ENCODE measurements around the gene RHOF. TPM values are rescaled to one million over a fixed set of nuclear protein-coding genes. Genes with fewer than 3 reads are reported as not detected.
"Not testable (repeated sequence)": the region's sequence is repeated elsewhere in the genome, so short reads cannot be mapped to it uniquely, and the experiment has no call there.

RHOF gene
- total and polyA plus RNA-seq, 7 donors, result 1.4 to 4.8 (median 3.9) TPM

GRCh38 chr12:121750507-121750955, 43.0 kb downstream of the RHOF start:
- Histone ChIP-seq H3K27ac (no peak overlapping the region), H3K27me3 (ENCODE audit: insufficient read depth in 3 of 3, low read length in 2 of 3) (no peaks in the 10 kb centered on the region), H3K9me3 (no peaks in the 10 kb centered on the region), H3K4me1 (peaks cover 13% of the 10 kb centered on the region), H3K4me3 (no peak overlapping the region), H3K36me3 (ENCODE audit: insufficient read depth in 1 of 2, low read depth in 1 of 2) (peaks cover 0 to 25% of the 10 kb centered on the region in 2 donors)
- ATAC-seq, result no peak
- no peak for DNase-seq
- WGBS, 3 donors, result 0 to 100% (median 0%) methylated on average over 1 of the region's 1 CpG
- TF ChIP-seq, protein P1, sequence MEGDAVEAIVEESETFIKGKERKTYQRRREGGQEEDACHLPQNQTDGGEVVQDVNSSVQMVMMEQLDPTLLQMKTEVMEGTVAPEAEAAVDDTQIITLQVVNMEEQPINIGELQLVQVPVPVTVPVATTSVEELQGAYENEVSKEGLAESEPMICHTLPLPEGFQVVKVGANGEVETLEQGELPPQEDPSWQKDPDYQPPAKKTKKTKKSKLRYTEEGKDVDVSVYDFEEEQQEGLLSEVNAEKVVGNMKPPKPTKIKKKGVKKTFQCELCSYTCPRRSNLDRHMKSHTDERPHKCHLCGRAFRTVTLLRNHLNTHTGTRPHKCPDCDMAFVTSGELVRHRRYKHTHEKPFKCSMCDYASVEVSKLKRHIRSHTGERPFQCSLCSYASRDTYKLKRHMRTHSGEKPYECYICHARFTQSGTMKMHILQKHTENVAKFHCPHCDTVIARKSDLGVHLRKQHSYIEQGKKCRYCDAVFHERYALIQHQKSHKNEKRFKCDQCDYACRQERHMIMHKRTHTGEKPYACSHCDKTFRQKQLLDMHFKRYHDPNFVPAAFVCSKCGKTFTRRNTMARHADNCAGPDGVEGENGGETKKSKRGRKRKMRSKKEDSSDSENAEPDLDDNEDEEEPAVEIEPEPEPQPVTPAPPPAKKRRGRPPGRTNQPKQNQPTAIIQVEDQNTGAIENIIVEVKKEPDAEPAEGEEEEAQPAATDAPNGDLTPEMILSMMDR (IDR thresholded peaks at IDR 0.05), result no peak
- intact Hi-C loops (cut with DNase I), result loop anchor here in 1 of 2 donors (5.0 kb wide), 1 partner anchor 33 kb away; no protein-coding TSS in a partner anchor

GRCh38 chr12:121749267-121749666, 44.2 kb downstream of the RHOF start:
- no peaks in the 10 kb centered on the region for H3K9me3 ChIP-seq
- no peaks in the 10 kb centered on the region for H3K27me3 ChIP-seq (ENCODE audit: insufficient read depth in 3 of 3, low read length in 2 of 3)
- 88 to 93% (median 89%) methylated on average over 10 of the region's 10 CpGs for WGBS, 3 donors
- TF ChIP-seq, protein P1 (IDR thresholded peaks at IDR 0.05), result no peak
- H3K36me3 ChIP-seq (ENCODE audit: insufficient read depth in 1 of 2, low read depth in 1 of 2), result peaks cover 0 to 30% of the 10 kb centered on the region in 2 donors
- intact Hi-C loops (cut with DNase I), result no loop called here
- no peak for ATAC-seq
- H3K27ac ChIP-seq, result peak overlapping the region; percentile 38
- peaks cover 8% of the 10 kb centered on the region for H3K4me1 ChIP-seq
- no peak for DNase-seq
- H3K4me3 ChIP-seq, result no peak overlapping the region

DNA sequence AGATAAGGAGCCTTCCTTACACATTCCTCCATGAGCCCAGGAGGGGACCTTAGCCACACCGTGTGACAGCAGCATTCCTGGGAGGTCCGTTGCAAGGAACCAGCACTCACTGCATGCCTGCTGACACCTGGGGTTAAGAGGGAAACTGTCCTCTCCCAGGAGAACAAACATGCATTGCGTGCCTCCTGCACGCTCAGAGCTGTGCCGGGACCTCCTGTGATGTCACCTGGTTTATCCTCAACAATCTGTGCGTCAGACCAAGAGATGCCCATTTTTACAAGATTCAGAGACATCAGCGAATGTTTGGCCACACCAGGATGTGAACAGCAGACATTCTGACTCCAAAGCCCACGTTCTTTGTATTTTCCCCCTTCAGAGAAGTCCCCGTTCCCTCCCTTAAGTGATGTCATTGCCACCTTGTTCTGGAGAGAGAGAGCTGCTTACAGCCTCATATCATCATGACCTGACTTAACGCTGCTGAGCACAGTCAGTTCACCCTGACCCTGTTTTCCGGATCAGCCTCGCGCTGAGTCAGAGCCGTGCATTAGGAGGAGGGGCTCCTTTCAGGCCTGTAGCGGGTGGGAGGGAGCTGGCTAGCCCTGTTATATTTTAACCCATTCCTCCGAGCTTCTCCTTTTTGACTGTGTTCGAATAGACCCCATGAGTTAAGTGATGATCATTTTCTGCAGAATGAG, 44.8 kb downstream of the RHOF start:
- TF ChIP-seq, protein P1 (IDR thresholded peaks at IDR 0.05), result no peak
- ATAC-seq (peak; percentile 70 to 85 (median 80)), DNase-seq (peak in 1 of 2 donors; percentile 31)
- intact Hi-C loops (cut with DNase I), result no loop called here
- H3K36me3 ChIP-seq (ENCODE audit: insufficient read depth in 1 of 2, low read depth in 1 of 2), result peaks cover 0 to 32% of the 10 kb centered on the region in 2 donors
- peak overlapping the region; percentile 38 for H3K27ac ChIP-seq
- H3K27me3 ChIP-seq (ENCODE audit: insufficient read depth in 3 of 3, low read length in 2 of 3), result no peaks in the 10 kb centered on the region
- WGBS, 3 donors, result 48 to 56% (median 52%) methylated on average over 17 of the region's 17 CpGs
- H3K9me3 ChIP-seq, result no peaks in the 10 kb centered on the region
- peaks cover 3% of the 10 kb centered on the region for H3K4me1 ChIP-seq
- no peak overlapping the region for H3K4me3 ChIP-seq

GRCh38 chr12:121748218-121748570, 45.3 kb downstream of the RHOF start:
- no peaks in the 10 kb centered on the region for H3K9me3 ChIP-seq
- TF ChIP-seq, protein P1 (IDR thresholded peaks at IDR 0.05), result no peak
- peak; percentile 2 to 14 (median 12) for ATAC-seq
- no peak for DNase-seq
- H3K4me3 ChIP-seq, result no peak overlapping the region
- peak overlapping the region; percentile 38 for H3K27ac ChIP-seq
- 60 to 86% (median 63%) methylated on average over 11 to 13 of the region's 13 CpGs for WGBS, 3 donors
- H3K27me3 ChIP-seq (ENCODE audit: insufficient read depth in 3 of 3, low read length in 2 of 3), result no peaks in the 10 kb centered on the region
- peaks cover 0 to 32% of the 10 kb centered on the region in 2 donors for H3K36me3 ChIP-seq (ENCODE audit: insufficient read depth in 1 of 2, low read depth in 1 of 2)
- H3K4me1 ChIP-seq, result peaks cover under 1% of the 10 kb centered on the region
- intact Hi-C loops (cut with DNase I), result no loop called here

GRCh38 chr12:121745545-121745944, 47.9 kb downstream of the RHOF start:
- H3K27ac ChIP-seq; H3K27me3 ChIP-seq (ENCODE audit: insufficient read depth in 3 of 3, low read length in 2 of 3); H3K4me3 ChIP-seq; DNase-seq; intact Hi-C loops (cut with DNase I); ATAC-seq; H3K9me3 ChIP-seq: not testable (repeated sequence)
- Histone ChIP-seq H3K36me3 (ENCODE audit: insufficient read depth in 1 of 2, low read depth in 1 of 2) (peaks cover 0 to 31% of the 10 kb centered on the region in 2 donors), H3K4me1 (peaks cover 12% of the 10 kb centered on the region)
- 97 to 98% (median 97%) methylated on average over 5 of the region's 5 CpGs for WGBS, 3 donors
